Peyer's patch (tissue), 4 donors: ENCODE results near the gene CADM1. TPM values are rescaled to one million over a fixed set of nuclear protein-coding genes. Genes with fewer than 3 reads are reported as not detected.

Experiments used
- DNase-seq, 3 donors: peaks; one replicate each; pipeline ENCODE4 v3.0.0-alpha.2; 2017 to 2019
- H3K27ac ChIP-seq, 4 donors: fragments of 200-600 bp; sonication (generic); one replicate each; pipeline ENCODE4 v1.5.1; 2016 to 2019
- H3K27me3 ChIP-seq, 2 donors: fragments of 200-600 bp; sonication (generic); one replicate each; pipeline ENCODE4 v1.5.1; 2019
- H3K36me3 ChIP-seq, 3 donors: fragments of 200-600 bp; sonication (generic); one replicate each; pipeline ENCODE4 v1.5.1; 2016 to 2019
- H3K4me1 ChIP-seq, 4 donors: fragments of 200-600 bp; sonication (generic); one replicate each; pipeline ENCODE4 v1.5.1; 2016 to 2019
- H3K4me3 ChIP-seq, 4 donors: fragments of 200-600 bp; sonication (generic); 1 replicate in 3 of 4; 2 replicates in 1 of 4; pipeline ENCODE4 v1.5.1; 2016 to 2019; ENCODE audit warnings: mild to moderate bottlenecking in 1 of 4
- H3K9me3 ChIP-seq, 4 donors: fragments of 200-600 bp; sonication (generic); one replicate each; pipeline ENCODE4 v1.5.1; 2016 to 2019; ENCODE audit warnings: mild to moderate bottlenecking in 1 of 4
- CTCF ChIP-seq, 6 experiments: fragments of 450-650 bp in 4 of 6; fragments of 200-600 bp in 2 of 6; sonication (generic) in 1 of 6; IDR thresholded peaks; one replicate each; pipeline ENCODE4 v1.5.1; 2017 to 2019; ENCODE audit warnings: antibody characterized with exemption in 6 of 6, mild to moderate bottlenecking in 3 of 6, moderate library complexity in 1 of 6
- POLR2A ChIP-seq, 2 donors: fragments of 450-650 bp; IDR thresholded peaks; one replicate each; pipeline ENCODE4 v1.5.1; 2017; ENCODE audit warnings: antibody characterized with exemption in 2 of 2, mild to moderate bottlenecking in 2 of 2, moderate library complexity in 2 of 2
- total RNA-seq, 4 donors: library from RNA; depleted of rRNA; stranded (reverse); fragments of >200 nt; gene quantifications; one replicate each; pipeline ENCODE4 v1.1.0, GENCODE V29; 2016

CADM1 gene
- total RNA-seq, 4 donors from 2014 or later = 0.38 to 8.3 (median 2.5) TPM

GRCh38 chr11:115224551-115224950 is 279.7 kb downstream of the CADM1 start:
- no peaks in the 10 kb centered on the region for H3K9me3 ChIP-seq
- H3K27ac ChIP-seq = no peak overlapping the region
- no peak for DNase-seq
- H3K4me1 ChIP-seq = no peaks in the 10 kb centered on the region
- H3K36me3 ChIP-seq = no peaks in the 10 kb centered on the region
- H3K4me3 ChIP-seq = no peak overlapping the region
- no peaks in the 10 kb centered on the region for H3K27me3 ChIP-seq
- no peak for TF ChIP-seq POLR2A (IDR thresholded peaks at IDR 0.05)
- TF ChIP-seq CTCF (IDR thresholded peaks at IDR 0.05) = no peak

- Histone ChIP-seq H3K27me3 (no peaks in the 10 kb centered on the region), H3K36me3 (no peaks in the 10 kb centered on the region), H3K4me3 (no peak overlapping the region), H3K4me1 (no peaks in the 10 kb centered on the region), H3K27ac (no peak overlapping the region), H3K9me3 (no peaks in the 10 kb centered on the region)
- TF ChIP-seq CTCF (IDR thresholded peaks at IDR 0.05) (no peak), POLR2A (IDR thresholded peaks at IDR 0.05) (no peak)
- DNase-seq = no peak
These were observed 281.2 kb downstream of the CADM1 start for GRCh38 chr11:115222863-115223530.

GRCh38 chr11:115222218-115222862 is 281.9 kb downstream of the CADM1 start:
- no peaks in the 10 kb centered on the region for H3K36me3 ChIP-seq
- H3K9me3 ChIP-seq = no peaks in the 10 kb centered on the region
- no peak overlapping the region for H3K4me3 ChIP-seq
- DNase-seq = no peak
- peak overlapping the region in 2 of 4 donors; percentile 13 to 46 for H3K27ac ChIP-seq
- H3K27me3 ChIP-seq = no peaks in the 10 kb centered on the region
- TF ChIP-seq POLR2A (IDR thresholded peaks at IDR 0.05) (no peak), CTCF (IDR thresholded peaks at IDR 0.05) (no peak)
- H3K4me1 ChIP-seq = no peaks in the 10 kb centered on the region

GRCh38 chr11:115221461-115222069 is 282.6 kb downstream of the CADM1 start:
- DNase-seq = no peak
- H3K4me1 ChIP-seq = no peaks in the 10 kb centered on the region
- H3K4me3 ChIP-seq = no peak overlapping the region
- H3K27ac ChIP-seq = peak overlapping the region in 2 of 4 donors; percentile 13 to 46
- H3K36me3 ChIP-seq = no peaks in the 10 kb centered on the region
- TF ChIP-seq POLR2A (IDR thresholded peaks at IDR 0.05) (no peak), CTCF (IDR thresholded peaks at IDR 0.05) (no peak)
- no peaks in the 10 kb centered on the region for H3K27me3 ChIP-seq
- H3K9me3 ChIP-seq = no peaks in the 10 kb centered on the region

- no peaks in the 10 kb centered on the region for H3K9me3 ChIP-seq
- H3K4me3 ChIP-seq = no peak overlapping the region
- H3K27ac ChIP-seq = no peak overlapping the region
- H3K27me3 ChIP-seq = no peaks in the 10 kb centered on the region
- TF ChIP-seq CTCF (IDR thresholded peaks at IDR 0.05) (no peak), POLR2A (IDR thresholded peaks at IDR 0.05) (no peak)
- no peak for DNase-seq
- H3K36me3 ChIP-seq = no peaks in the 10 kb centered on the region
- no peaks in the 10 kb centered on the region for H3K4me1 ChIP-seq
These were observed 283.3 kb downstream of the CADM1 start for GRCh38 chr11:115220911-115221310.
